ENCODE measurements around the gene PERM1.
"Not testable (repeated sequence)": the region's sequence is repeated elsewhere in the genome, so short reads cannot be mapped to it uniquely, and the experiment has no call there.

The PERM1 gene

GRCh38 chr1:946811-947210 is 35.1 kb downstream of the PERM1 start:
- not testable (repeated sequence) for DNase-seq (ENCODE audit: low read depth, low spot score)

GRCh38 chr1:945688-946556 is 36.0 kb downstream of the PERM1 start:
- DNase-seq (ENCODE audit: low read depth, low spot score): no peak

DNA sequence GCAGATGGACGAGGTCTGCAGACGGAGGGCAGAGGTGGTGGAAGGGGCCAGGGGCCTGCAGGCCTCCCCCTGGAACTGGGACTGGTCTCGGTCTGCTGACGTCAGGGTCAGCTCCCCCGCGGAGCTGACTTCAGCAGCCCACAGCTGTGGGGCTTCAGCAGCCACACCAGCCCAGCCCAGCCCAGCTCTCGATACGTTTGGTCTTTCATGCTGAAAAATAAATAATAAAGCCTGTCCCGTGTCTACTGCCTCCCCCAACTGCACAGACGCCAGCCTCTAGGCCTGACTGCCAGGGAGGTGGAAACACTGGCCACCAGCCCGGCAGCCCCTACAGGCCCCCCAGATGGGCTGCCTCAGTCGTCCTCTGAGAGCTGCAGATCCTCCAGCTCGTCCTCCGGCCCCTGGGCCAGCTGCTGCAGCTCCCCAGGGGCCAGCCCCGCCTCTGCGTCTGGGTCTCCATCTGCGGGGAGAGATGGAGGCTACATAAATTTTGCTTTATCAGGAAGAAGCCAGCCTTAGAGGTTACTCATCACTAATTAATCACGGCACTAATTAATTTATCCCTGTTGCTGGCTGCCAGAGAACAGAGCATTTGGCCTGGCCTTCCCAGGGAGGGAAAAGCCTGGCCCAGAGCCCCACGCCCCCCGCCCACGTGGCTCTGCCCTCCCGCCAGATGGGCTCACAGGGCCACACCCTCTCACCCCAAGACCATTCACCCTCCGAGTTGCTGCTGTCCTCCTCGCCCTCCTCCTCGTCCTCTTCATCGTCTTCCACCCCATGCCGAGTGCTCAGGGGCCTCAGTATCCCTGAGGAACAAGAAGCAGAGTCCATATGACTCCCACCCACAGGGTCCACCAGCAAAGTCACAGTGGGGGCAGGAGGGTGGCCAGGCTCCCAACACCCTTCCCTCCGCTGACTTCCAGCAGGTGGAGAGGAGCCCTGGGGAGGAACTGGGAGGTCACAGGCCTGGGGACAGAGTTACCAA is 37.3 kb downstream of the PERM1 start:
- peak; percentile 67 for DNase-seq (ENCODE audit: low read depth, low spot score)

GRCh38 chr1:943545-944340 is 38.1 kb downstream of the PERM1 start:
- no peak for DNase-seq (ENCODE audit: low read depth, low spot score)

DNA sequence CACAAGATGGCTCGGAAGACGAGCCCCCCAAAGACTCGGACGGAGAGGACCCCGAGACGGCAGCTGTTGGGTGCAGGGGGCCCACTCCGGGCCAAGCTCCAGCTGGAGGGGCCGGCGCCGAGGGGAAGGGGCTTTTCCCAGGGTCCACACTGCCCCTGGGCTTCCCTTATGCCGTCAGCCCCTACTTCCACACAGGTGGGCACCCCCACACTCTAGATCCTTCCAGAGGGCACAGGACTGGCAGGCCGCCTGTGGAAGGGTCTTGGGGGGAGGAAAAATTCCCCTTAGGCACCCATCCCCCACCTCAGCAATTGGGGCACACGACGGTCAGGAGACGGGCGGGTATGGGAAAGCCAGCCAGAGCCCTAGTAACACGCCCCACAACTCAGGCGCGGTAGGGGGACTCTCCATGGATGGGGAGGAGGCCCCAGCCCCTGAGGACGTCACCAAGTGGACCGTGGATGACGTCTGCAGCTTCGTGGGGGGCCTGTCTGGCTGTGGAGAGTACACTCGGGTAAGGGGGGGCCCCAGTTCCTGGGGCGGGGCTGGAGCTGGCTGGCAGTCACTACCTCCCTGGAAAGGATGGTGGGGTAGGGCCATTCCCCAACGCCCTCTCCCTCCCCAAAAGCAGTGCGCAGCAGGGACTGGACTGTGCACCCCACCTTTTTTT is 38.9 kb downstream of the PERM1 start:
- no peak for DNase-seq (ENCODE audit: low read depth, low spot score)

DNA sequence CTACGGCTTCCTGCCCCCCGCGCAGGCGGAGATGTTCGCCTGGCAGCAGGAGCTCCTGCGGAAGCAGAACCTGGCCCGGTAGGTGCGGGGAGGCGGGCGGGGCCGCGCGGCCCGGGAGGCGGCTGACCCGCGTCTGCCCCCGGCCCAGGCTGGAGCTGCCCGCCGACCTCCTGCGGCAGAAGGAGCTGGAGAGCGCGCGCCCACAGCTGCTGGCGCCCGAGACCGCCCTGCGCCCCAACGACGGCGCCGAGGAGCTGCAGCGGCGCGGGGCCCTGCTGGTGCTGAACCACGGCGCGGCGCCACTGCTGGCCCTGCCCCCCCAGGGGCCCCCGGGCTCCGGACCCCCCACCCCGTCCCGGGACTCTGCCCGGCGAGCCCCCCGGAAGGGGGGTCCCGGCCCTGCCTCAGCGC is 39.5 kb downstream of the PERM1 start:
- DNase-seq (ENCODE audit: low read depth, low spot score): no peak

DNA sequence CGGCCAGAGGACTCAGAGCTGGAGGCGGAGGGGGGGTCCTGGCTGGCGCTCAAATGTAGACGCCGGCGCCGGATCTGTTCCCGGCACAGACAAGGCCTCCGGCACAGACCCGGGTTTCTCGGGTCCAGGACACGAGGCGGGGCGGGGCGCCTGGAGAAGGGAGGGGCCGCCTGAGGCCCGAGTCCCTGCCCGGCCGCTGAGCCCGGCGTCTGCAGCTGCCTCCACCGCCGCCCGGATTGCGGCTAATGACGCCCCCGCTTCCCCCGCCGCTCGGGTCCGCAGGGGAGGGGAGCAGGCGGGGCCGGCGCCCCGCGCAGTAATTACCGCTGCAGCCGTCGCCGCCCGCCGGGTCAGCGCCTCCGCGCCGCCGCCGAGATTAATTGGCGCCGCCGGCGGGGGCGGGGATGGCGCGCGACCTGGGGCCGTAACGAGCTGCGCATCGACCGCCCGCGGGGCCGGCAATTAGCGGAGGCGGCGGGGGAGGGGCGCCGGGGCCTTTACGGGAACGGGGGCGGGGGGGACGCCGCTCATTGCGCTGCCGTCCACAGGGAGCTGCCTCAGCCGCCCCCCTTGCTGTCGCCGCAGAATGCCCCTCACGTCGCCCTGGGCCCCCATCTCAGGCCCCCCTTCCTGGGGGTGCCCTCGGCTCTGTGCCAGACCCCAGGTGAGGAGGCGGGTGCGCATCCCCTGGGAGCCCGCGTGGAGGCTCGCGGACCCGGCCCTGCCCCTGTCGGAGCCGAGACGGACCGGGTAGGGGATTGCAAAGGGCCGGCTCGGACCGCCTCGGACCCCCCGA is 40.1 kb downstream of the PERM1 start:
- no peak for DNase-seq (ENCODE audit: low read depth, low spot score)

DNA sequence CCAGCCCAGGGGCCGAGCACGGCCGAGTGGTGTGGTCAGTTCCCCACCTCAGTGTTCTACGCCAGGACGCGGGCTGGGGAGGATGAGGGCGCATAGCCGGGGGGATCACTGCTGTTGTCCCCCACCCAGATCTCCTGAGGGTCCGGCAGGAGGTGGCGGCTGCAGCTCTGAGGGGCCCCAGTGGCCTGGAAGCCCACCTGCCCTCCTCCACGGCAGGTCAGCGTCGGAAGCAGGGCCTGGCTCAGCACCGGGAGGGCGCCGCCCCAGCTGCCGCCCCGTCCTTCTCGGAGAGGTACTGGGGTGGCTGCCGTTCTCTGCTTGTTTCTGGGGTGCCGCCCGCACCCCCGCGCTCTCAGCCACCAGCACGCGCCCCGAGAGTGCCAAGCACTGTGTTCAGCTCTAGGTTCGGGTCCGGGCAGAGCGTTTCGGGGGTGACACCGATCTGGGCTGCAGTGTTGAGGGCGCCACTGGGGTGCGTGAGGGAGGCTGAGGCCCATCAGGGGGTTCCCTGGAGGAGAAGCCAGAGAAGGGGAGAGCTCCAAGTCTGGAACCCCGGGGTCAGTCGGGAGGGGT is 40.8 kb downstream of the PERM1 start:
- DNase-seq (ENCODE audit: low read depth, low spot score): no peak

- DNase-seq (ENCODE audit: low read depth, low spot score): no peak
Measured at GRCh38 chr1:940107-941014, 41.5 kb downstream of the PERM1 start.

DNA sequence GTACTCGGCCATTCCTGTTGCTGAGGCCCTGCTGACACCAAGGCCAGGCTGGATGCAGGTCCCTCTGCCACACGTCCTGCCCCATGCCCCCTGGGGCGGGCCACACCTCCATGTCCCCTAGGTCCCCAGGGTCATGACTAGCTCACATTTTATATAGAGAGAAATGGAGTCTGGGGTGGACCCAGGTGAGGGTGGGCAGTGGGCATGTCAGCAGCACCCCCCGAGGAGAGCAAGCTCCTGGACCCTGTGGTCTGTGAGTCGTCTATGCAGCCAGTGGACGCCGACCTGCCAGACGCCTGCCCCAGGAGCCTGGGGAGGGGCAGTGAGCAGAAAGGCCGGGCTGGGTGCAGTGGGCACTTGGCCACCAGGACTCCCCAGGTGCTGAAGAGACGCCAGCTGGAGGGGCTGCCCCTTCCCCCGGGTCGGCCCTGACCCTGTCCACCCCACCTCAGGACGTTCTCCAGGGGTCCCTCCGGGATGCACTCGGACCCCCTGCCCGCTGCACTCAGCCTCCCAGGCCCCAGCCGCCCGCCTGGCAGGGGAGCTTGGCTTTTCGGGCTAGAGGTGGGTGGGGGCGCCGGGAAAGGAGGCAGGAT is 42.3 kb downstream of the PERM1 start:
- no peak for DNase-seq (ENCODE audit: low read depth, low spot score)

GRCh38 chr1:938711-939489 is 43.0 kb downstream of the PERM1 start:
- no peak for DNase-seq (ENCODE audit: low read depth, low spot score)

- DNase-seq (ENCODE audit: low read depth, low spot score): no peak
Measured at GRCh38 chr1:938088-938683, 43.7 kb downstream of the PERM1 start.

GRCh38 chr1:937521-937920 is 44.4 kb downstream of the PERM1 start:
- no peak for DNase-seq (ENCODE audit: low read depth, low spot score)

DNA sequence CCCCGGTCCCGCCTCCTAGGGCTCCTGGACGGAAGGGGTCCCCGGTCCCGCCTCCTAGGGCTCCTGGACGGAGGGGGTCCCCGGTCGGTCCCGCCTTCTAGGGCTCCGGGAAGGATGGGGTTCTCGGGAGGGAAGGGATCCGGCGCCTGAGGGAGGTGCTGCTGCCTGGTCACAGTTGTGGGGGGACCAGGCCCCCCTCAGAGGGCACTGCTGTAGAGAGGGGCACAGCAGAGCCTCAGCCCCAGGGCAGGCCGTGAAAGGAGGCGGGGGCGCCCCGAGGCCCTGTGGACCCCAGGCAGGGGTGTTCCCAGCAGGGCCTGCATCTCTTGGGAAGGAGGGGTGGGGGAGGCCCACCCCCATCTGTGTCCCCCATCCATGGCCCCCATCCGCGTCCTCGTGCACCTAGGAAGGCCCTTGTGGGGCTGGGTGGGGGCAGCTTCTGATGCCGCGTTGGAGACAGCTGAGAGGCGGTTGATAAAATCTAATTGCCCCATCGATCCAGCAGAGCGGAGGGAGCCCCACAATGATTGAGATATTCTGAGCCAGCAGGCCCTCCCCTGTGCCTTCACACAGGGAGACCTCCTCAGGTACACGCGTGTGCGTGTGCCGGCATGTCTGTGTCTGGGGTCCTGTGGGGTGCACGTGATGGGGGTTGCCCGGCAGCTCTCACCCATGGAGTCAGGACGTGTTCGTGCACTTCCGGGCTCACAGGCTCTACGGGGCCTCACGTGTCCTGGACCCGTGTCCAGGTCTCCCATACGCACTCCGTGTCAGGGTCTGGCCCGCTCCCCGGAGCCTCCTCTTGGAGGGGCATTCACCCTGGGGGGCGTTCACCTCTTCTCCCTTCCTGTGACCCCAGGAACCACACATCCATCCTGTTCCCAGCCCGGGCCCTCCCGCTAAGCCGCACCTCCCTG is 45.3 kb downstream of the PERM1 start:
- no peak for DNase-seq (ENCODE audit: low read depth, low spot score)

- DNase-seq (ENCODE audit: low read depth, low spot score): no peak
Measured at GRCh38 chr1:935751-936231, 46.1 kb downstream of the PERM1 start.
